Activated T-cell treated with anti-CD3 and anti-CD28 coated beads, Interleukin-2, amount 50 U/mL, for 24 hours (primary cell): ENCODE measurements around the gene AHDC1.
"Not testable (repeated sequence)": the region's sequence is repeated elsewhere in the genome, so short reads cannot be mapped to it uniquely, and the experiment has no call there.

ENCODE experiments used
- DNase-seq: peaks from one replicate; pipeline ENCODE4 v3.0.0-alpha.2; 2020
- H3K27ac Mint-ChIP-seq: 2 replicates; pipeline ENCODE4 v1.8.0; 2020; ENCODE audit warnings: mild to moderate bottlenecking, mixed read lengths
- H3K27me3 Mint-ChIP-seq: 2 replicates; pipeline ENCODE4 v1.8.0; 2020; ENCODE audit warnings: mixed read lengths
- H3K36me3 Mint-ChIP-seq: 2 replicates; pipeline ENCODE4 v1.8.0; 2020; ENCODE audit warnings: low read depth, mixed read lengths
- H3K4me1 Mint-ChIP-seq: 2 replicates; pipeline ENCODE4 v1.8.0; 2020; ENCODE audit warnings: low read depth, mixed read lengths
- H3K4me3 Mint-ChIP-seq: 2 replicates; pipeline ENCODE4 v1.8.0; 2020; ENCODE audit warnings: mild to moderate bottlenecking, moderate library complexity, mixed read lengths
- H3K9me3 Mint-ChIP-seq: 2 replicates; pipeline ENCODE4 v1.8.0; 2020; ENCODE audit warnings: mixed read lengths

AHDC1 gene

DNA sequence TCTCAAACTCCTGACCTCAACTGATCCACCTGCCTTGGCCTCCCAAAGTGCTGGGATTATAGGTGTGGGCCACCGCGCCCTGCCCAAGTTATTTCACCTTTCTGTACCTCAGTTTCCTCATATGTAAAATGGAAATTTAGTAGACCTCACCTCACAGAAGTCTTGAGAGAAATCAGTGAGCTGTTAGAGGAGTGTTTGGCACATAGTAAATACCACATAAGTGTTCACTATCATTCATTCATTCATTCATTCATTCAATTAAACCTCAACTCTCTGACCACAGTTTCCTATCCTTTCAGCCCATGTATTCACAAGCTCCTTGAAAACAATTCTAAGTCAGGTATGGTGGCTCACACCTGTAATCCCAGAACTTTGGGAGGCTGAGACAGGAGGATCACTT lies 34.9 kb upstream of the AHDC1 start:
- H3K9me3 Mint-ChIP-seq = no peaks in the 10 kb centered on the region
- no peak overlapping the region for H3K27ac Mint-ChIP-seq
- H3K4me1 Mint-ChIP-seq = peaks cover 36% of the 10 kb centered on the region
- no peaks in the 10 kb centered on the region for H3K36me3 Mint-ChIP-seq
- DNase-seq = no peak
- no peaks in the 10 kb centered on the region for H3K27me3 Mint-ChIP-seq
- no peak overlapping the region for H3K4me3 Mint-ChIP-seq

DNA sequence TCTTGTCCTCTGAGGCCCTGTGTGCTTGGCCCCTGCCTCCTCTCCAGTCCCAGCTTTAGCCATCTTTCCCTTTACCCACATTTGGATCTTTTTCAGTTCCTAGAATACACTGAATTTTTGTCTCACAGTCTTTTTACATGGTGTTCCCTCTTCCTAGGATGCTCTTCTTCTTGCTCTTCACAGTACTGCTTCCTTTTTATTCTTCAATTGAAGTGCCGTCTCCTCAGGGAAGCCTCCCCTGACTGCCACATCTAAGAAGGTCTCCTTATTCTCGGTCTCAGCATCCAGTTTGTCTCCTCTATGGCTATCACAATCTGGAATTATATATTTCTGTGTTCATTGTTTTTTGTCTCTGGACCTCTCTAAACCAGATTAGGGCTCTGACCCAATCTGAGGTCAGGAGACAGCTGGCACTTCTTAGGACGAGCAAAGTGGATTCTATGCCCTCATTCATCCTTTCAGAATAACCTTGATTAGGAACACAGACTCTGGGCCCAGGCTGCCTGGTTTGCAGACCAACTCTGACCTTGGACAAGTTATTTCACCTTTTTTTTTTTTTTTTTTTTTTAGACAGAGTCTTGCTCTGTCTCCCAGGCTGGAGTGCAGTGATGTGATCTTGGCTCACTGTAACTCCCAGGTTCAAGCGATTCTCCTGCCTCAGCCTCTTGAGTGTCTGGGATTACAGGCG lies 34.2 kb upstream of the AHDC1 start:
- no peaks in the 10 kb centered on the region for H3K27me3 Mint-ChIP-seq
- peaks cover 37% of the 10 kb centered on the region for H3K4me1 Mint-ChIP-seq
- H3K36me3 Mint-ChIP-seq = no peaks in the 10 kb centered on the region
- H3K9me3 Mint-ChIP-seq = no peaks in the 10 kb centered on the region
- no peak overlapping the region for H3K4me3 Mint-ChIP-seq
- no peak for DNase-seq
- H3K27ac Mint-ChIP-seq = peak overlapping the region; percentile 5

DNA sequence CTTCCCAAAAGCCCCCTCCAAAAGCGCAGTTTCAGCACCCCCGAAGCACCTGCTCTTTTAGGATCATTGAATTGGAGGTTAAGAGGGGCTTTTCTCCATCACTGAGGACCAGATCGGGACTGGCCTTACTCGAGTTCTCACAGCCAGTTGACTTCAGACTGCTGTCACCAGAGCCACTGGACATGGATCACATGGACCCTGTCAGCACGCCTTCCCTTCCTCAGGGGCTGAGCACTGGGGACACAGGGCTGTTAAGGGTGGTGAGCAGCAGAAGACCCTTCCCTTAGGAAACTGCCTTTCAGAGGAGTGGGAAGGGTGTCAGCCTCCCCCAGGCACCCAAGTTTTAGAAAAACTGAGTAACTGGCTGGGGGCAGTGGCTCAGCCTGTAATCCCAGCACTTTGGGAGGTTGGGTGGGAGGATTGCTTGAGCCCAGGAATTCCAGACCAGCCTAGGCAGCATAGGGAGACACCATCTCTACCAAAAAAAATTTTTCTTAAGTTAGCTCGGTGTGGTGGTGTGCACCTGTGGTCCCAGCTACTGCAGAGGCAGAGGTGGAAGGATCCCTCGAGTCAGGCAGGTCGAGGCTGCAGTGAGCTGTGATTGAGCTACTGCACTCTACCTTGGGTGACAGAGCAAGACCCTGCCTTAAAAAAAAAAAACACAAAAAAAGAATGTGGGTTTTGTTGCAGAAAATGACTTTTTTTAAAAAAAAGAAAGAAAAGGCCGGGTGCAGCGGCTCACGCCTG lies 31.6 kb upstream of the AHDC1 start:
- Mint-ChIP-seq H3K27me3 (no peaks in the 10 kb centered on the region), H3K27ac (peak overlapping the region; percentile 40), H3K9me3 (no peaks in the 10 kb centered on the region), H3K4me1 (peaks cover 63% of the 10 kb centered on the region), H3K4me3 (no peak overlapping the region), H3K36me3 (no peaks in the 10 kb centered on the region)
- no peak for DNase-seq

DNA sequence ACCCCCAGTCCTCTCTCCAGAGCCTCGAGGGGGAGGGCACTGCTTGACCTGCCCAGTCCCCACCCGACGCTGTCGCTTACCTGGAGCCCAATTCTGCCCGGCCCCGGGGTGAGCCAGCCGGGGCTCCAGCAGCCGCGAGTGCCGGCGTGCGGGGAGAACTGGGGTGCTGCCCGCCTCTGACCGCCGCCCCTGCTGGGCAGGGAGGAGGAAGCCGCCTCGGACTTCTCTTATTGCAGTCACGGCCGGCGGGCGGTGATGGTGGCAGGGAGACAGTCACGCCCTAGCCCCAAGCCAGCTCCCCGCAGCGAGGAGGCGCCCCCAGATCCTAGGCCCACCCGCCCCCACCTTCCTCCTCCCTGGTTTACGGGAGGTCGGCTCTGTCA lies 31.0 kb upstream of the AHDC1 start, which contains the start of gene FGR:
FGR (minus strand) TSS at position 201 of the 383 bp plus-strand sequence. CDS start 11,269 bp downstream, outside the sequence.
- H3K4me3 Mint-ChIP-seq = peak within 1 kb of the TSS; percentile 52
- no peak for DNase-seq
- H3K9me3 Mint-ChIP-seq = no peaks in the 10 kb centered on the region
- peak within 1 kb of the TSS; percentile 71 for H3K27ac Mint-ChIP-seq
- no peaks in the 10 kb centered on the region for H3K27me3 Mint-ChIP-seq
- no peaks in the 10 kb centered on the region for H3K36me3 Mint-ChIP-seq
- peaks cover 65% of the 10 kb centered on the region for H3K4me1 Mint-ChIP-seq

DNA sequence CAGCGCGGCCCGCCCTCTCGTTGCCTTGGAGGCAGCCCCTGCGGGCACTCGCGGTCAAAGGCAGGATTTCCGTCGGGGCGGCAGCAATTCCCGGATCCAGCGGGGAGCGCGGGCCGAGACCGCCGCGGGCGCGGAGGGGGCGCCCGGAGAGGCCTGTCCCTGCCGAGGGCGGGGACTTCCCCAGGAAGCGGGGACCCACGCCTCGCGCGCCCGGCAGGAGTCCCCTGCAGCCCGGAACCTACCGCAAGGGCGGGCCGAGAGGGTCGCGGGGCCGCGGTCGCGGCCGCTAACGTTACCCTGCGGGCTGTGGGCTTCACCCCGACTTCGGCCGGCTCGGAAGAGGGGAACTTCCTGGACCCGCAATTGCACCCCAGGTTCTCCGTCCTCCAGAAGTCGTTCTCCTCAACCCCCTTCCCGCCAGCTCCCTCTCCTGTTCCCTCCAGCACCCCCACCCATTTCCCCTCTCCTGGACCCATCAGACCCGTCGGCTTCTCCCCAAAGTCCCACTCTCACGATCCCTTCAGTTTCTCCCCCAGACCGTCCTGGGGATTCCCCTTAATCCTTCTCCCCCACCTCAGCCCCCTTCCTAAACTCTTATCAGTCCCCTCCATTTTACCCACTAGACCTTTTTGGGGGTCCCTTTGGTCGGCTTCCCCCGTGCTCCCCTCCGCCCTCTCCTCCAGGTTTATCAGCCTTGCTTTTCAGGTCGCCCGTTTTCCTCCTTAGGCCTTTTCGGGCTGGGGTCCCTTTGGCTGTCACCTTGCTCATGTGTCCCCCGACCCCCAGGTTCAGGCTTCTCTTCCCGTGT lies 30.4 kb upstream of the AHDC1 start:
- Mint-ChIP-seq H3K27ac (peak overlapping the region; percentile 71), H3K36me3 (no peaks in the 10 kb centered on the region), H3K4me1 (peaks cover 69% of the 10 kb centered on the region), H3K9me3 (no peaks in the 10 kb centered on the region), H3K4me3 (peak overlapping the region; percentile 52), H3K27me3 (no peaks in the 10 kb centered on the region)
- DNase-seq = peak; percentile 66

DNA sequence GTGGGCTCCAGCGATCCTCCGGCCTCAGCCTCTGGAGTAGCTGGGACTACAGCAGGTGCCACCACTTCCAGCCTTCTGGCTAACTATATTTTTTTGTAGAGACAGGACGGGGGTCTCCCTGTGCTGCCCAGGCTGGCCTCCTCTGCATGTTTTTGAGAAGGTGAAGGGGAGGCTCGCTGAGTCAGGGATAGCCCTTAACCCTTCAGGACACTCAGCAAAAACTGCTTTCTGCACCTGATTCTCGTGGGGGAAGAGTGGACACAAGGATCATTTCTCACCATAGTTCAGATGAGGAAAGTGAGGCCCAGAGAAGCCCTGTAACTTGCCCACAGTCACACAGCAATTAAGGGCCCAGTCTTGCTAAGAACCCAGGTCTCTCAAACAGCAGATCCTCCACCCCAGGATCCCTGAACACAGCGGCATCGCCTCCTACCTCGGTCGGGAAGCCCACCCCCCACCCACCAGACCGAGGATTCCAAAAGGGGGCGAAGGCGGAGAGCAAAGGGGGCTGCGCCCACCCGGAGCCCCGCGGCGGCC lies 29.8 kb upstream of the AHDC1 start:
- H3K27me3 Mint-ChIP-seq = no peaks in the 10 kb centered on the region
- H3K4me3 Mint-ChIP-seq = peak overlapping the region; percentile 43
- no peaks in the 10 kb centered on the region for H3K36me3 Mint-ChIP-seq
- peaks cover 75% of the 10 kb centered on the region for H3K4me1 Mint-ChIP-seq
- H3K9me3 Mint-ChIP-seq = no peaks in the 10 kb centered on the region
- H3K27ac Mint-ChIP-seq = peak overlapping the region; percentile 65
- no peak for DNase-seq

DNA sequence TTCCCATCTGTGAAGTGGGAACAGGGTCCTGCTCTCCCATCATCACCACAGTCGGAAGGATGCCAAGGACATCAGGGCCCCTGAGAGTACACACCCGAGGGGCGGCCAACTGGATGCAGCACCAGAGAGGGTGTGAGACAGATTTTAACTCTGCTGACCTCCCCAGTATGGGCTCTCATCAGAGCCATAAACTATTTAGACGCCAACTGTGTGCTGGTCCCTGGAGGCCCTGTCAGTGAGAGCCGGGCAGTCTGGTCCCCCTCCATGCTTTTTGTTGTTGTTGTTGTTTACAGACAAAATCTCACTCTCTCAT lies 29.3 kb upstream of the AHDC1 start:
- H3K4me1 Mint-ChIP-seq = peaks cover 78% of the 10 kb centered on the region
- H3K4me3 Mint-ChIP-seq = peak overlapping the region; percentile 43
- DNase-seq = no peak
- H3K27me3 Mint-ChIP-seq = no peaks in the 10 kb centered on the region
- no peaks in the 10 kb centered on the region for H3K36me3 Mint-ChIP-seq
- H3K27ac Mint-ChIP-seq = peak overlapping the region; percentile 90
- H3K9me3 Mint-ChIP-seq = no peaks in the 10 kb centered on the region

DNA sequence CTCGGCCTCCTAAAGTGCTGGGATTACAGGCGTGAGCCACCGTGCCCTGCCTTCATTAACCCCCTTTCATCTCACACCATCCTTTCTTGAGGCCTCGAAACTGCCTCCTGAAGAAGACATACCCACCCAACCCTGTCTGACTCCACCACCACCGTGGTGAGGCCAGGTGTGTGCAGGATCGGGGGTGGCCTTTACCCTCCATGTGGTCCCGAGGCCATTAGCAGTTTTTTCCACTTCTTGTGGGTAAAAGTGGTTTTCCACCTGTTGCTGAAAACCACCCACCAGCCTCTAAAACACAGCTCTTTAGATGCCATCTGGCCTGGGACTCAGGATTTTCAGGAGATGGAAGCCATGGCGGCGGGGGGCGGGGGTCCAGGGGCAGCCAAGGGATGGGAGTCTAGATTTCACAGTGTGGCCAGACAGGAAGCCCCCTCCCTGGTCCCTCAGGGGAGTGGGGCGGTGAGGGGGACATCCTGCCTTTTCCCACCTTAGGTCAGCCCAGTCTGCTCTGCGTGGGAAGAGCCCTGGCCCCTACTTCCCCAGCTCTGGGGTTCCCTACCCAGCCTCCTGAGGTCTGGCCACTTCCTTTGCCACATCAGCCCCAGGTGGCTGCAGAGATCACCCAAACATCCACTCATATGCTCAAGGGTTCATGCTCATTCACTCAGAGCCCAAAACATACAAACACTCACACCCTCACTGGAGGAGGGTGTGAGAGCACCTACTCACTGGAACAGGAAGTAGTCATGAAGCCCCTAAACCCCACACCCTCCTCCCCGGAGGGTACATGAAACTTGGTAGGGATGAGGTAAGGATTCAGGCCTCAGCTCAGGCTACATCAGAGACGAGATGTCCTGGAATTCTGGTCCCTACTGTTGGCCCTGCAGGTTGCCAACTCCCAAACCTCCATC lies 28.7 kb upstream of the AHDC1 start:
- H3K27me3 Mint-ChIP-seq = no peaks in the 10 kb centered on the region
- no peaks in the 10 kb centered on the region for H3K36me3 Mint-ChIP-seq

DNA sequence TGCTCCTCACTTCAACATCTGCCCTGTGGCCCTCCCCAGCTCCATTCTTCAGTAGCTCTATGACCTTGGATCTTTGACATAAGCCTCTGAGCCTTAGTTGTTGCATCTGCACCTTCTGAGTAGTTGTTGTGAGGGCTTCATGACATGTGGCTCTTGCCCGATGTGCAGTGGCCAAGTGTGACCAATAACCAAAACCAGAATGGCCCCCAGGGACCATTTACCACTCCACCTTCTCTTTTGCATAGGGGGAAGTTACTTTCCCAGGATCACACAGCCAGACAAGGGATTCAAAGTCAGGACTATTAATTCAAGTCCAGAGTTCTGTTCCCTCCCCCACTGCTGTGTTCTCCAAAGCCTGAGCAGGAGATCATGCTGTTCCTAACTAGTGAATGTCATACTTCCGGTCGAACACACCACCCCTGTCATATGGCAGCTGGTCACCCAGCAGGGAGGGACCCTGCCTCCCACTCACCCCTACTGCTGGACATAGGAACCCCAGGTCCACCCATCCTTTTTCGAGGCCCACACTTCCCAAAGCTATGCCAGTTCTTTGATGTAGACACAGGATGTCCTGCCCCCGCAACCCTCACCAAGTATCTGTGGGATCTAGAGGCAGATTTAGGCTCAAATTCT lies 27.0 kb upstream of the AHDC1 start:
- Mint-ChIP-seq H3K36me3 (no peaks in the 10 kb centered on the region), H3K9me3 (no peaks in the 10 kb centered on the region), H3K4me3 (no peak overlapping the region), H3K27me3 (no peaks in the 10 kb centered on the region), H3K4me1 (peaks cover 65% of the 10 kb centered on the region), H3K27ac (no peak overlapping the region)
- no peak for DNase-seq

More for the DNA sequence above, 28.7 kb upstream of the AHDC1 start:
- DNase-seq = peak; percentile 61
- Mint-ChIP-seq H3K4me3 (peak overlapping the region; percentile 43), H3K27ac (peak overlapping the region; percentile 90), H3K9me3 (no peaks in the 10 kb centered on the region), H3K4me1 (peaks cover 73% of the 10 kb centered on the region)

DNA sequence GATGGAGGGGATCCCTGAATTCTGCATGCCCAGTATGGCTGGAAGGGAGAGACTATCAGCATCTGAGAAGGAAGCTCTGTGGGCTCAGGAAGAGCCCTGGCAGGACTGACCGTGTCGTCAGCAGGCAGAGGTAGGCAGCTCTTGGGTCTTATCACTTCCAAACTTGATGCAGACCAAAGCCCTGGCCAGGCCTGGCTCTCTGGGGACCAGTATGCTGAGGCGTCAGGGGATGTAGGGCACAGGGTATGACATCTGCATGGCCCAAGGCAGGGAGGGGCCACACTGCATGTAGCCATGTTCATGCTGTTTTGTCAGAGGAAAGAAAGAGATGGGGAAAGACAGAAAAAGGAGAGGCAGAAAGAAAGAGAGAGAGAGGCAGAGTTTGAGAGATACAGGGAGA lies 24.8 kb upstream of the AHDC1 start:
- H3K9me3 Mint-ChIP-seq = no peaks in the 10 kb centered on the region
- H3K27me3 Mint-ChIP-seq = no peaks in the 10 kb centered on the region
- H3K4me1 Mint-ChIP-seq = peaks cover 53% of the 10 kb centered on the region
- H3K27ac Mint-ChIP-seq = no peak overlapping the region
- H3K4me3 Mint-ChIP-seq = no peak overlapping the region
- DNase-seq = no peak
- H3K36me3 Mint-ChIP-seq = no peaks in the 10 kb centered on the region

DNA sequence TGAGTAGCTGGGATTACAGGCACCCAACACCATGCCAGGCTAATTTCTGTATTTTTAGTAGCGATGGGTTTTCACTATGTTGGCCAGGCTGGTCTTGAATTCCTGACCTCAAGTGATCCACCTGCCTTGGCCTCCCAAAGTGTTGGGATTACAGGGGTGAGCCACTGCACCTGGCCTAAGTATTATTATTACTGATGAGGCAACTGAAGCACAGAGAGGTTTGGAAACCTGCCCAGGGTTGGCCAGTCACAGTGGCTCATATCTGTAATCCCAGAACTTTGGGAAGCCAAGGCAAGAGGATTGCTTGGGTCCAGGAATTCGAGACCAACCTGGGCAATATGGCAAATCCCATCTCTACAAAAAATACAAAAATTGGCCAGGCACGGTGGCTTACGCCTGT lies 23.8 kb upstream of the AHDC1 start:
- H3K4me1 Mint-ChIP-seq = peaks cover 43% of the 10 kb centered on the region
- not testable (repeated sequence) for DNase-seq, H3K36me3 Mint-ChIP-seq, H3K9me3 Mint-ChIP-seq, H3K4me3 Mint-ChIP-seq, H3K27me3 Mint-ChIP-seq, H3K27ac Mint-ChIP-seq

DNA sequence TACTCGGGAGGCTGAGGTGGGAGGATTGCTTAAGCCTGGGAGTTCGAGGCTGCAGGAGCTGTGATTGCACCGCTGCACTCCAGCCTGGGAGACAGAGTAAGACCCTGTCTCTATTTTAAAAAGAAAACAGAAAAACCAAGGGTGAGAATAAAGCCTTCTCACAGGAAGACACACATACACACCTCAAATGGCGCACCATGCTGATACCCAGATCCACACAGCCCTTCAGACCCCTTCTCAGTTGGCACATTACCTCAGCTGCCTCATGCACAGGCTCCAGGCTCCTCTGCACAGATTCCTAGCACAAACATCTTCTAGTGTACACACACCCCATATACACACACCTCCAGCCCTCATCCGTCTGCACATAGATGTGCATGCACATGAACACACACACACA lies 23.1 kb upstream of the AHDC1 start:
- no peak overlapping the region for H3K4me3 Mint-ChIP-seq
- peaks cover 38% of the 10 kb centered on the region for H3K4me1 Mint-ChIP-seq
- H3K36me3 Mint-ChIP-seq = no peaks in the 10 kb centered on the region

DNA sequence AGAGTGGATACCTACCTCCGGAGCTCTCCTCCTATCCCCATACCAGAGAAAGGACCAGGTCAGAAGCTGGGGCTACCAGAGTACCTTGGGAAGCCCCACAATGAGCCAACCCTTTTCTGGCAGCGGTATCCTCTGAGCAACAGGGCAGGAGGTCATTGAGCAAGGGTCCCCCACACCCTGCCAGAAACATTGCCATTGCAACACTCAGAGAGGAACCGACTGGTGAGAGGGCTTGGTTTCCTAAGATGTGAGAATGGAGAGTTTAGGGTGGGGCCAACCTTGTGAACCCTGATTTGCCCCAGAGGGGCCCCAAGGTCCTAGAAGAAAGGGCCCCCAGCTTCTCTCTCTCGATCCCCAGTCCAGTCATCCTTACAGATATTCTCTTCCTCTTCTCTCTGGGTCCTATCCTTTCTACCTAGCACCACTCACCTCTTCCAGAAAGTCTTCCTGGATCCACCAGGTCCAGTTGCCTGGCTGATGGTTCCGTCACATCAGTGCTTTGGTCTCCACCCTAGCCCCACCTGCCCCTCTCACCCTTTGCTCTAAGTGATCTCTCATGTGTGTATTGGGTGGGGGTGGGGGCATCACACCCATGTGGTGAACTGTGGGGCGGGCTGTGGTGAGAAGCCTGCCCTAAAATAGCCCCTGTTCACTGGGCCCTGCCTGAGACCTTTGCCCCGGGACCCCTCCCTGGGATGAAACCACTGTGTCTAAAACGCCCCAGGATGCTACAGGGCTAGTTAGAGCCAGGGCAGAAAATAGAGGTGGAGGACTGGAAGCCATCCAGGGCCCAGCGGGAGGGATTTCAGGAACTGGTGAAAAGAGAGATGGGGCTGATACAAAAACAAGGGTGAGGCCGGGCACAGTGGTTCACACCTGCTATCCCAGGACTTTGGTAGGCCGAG lies 22.3 kb upstream of the AHDC1 start:
- H3K27ac Mint-ChIP-seq = peak overlapping the region; percentile 34
- H3K9me3 Mint-ChIP-seq = no peaks in the 10 kb centered on the region
- no peaks in the 10 kb centered on the region for H3K36me3 Mint-ChIP-seq
- DNase-seq = no peak
- H3K27me3 Mint-ChIP-seq = no peaks in the 10 kb centered on the region
- no peak overlapping the region for H3K4me3 Mint-ChIP-seq
- H3K4me1 Mint-ChIP-seq = peaks cover 30% of the 10 kb centered on the region

More for the DNA sequence above, 23.1 kb upstream of the AHDC1 start:
- Mint-ChIP-seq H3K27me3 (no peaks in the 10 kb centered on the region), H3K9me3 (no peaks in the 10 kb centered on the region), H3K27ac (no peak overlapping the region)
- DNase-seq = no peak
